Measurements from ENCODE around the gene BCL7A. TPM values are rescaled to one million over a fixed set of nuclear protein-coding genes. Genes with fewer than 3 reads are reported as not detected.

BCL7A gene
- total and polyA plus RNA-seq, 2 donors (not counting 1 experiment from before 2014, with no cell fraction given) = 71.0 to 75.9 TPM

- no peak for DNase-seq
- peaks cover 87% of the 10 kb centered on the region for H4K20me1 ChIP-seq (ENCODE audit: control insufficient read depth, insufficient read depth, low read length, poor library complexity, severe bottlenecking)
- peak overlapping the region; percentile 28 for H3K9ac ChIP-seq (ENCODE audit: low read length)
- H3K36me3 ChIP-seq (replicated peaks in 1 of 2; ENCODE audit: control extremely low read depth in 1 of 2, control insufficient read depth in 1 of 2, extremely low read depth in 1 of 2, insufficient read depth in 2 of 2, low read length in 1 of 2) = peaks cover 0 to 10% of the 10 kb centered on the region in 2 experiments
- 68% methylated on average over 9 of the region's 12 CpGs for WGBS (ENCODE audit: insufficient coverage)
- no peaks in the 10 kb centered on the region for H3K27me3 Mint-ChIP-seq
- no peak overlapping the region for H2AFZ ChIP-seq (ENCODE audit: insufficient read depth, low read depth, low read length, poor library complexity, severe bottlenecking)
- H3K4me3 ChIP-seq (ENCODE audit: control extremely low read depth in 1 of 5, extremely low read depth in 1 of 5, insufficient read depth in 1 of 5, low read depth in 2 of 5, low read length in 4 of 5) = peak overlapping the region in 1 of 5 experiments; percentile 31
- intact Hi-C loops (cut with micrococcal nuclease) = loop anchor here (10.0 kb wide), 1 partner anchor 234 kb away; the partner anchor contains the start of gene RHOF
- peak overlapping the region; percentile 19 to 70 for H3K27ac ChIP-seq (ENCODE audit: low read length in 2 of 2)
- H3K27ac Mint-ChIP-seq = peak overlapping the region; percentile 85
- POLR2A ChIA-PET = interaction anchor here (0.6 to 1.2 kb wide), 3 partner anchors 22 to 239 kb away, joined by 3 read pairs; no protein-coding TSS in a partner anchor
- no peaks in the 10 kb centered on the region for H3K9me3 Mint-ChIP-seq (ENCODE audit: insufficient read depth)
- peaks cover 72% of the 10 kb centered on the region for H3K4me1 Mint-ChIP-seq
- H3K9me3 ChIP-seq (ENCODE audit: control extremely low read depth in 1 of 3, control insufficient read depth in 2 of 3, insufficient read depth in 1 of 3, low read length in 2 of 3) = peaks cover 0 to 9% (median 0%) of the 10 kb centered on the region in 3 donors
- H3K4me1 ChIP-seq (ENCODE audit: control insufficient read depth in 2 of 2, insufficient read depth in 2 of 2, low read length in 2 of 2) = peaks cover 71 to 99% of the 10 kb centered on the region in 2 donors
- peak overlapping the region; percentile 85 for H3K4me3 Mint-ChIP-seq
- H3K79me2 ChIP-seq (ENCODE audit: control insufficient read depth, insufficient read depth, low read length) = peaks cover 98% of the 10 kb centered on the region
- CTCF ChIA-PET = interaction anchor here (0.7 to 4.4 kb wide), 14 partner anchors 9 to 238 kb away, joined by 3 to 55 read pairs (median 6); partner anchors contain the start of gene CFAP251
- H3K27me3 ChIP-seq (replicated peaks in 1 of 4; ENCODE audit: control extremely low read depth in 1 of 4, control insufficient read depth in 3 of 4, insufficient read depth in 4 of 4, low read length in 3 of 4) = no peaks in the 10 kb centered on the region
- peak overlapping the region; percentile 56 for H3K4me2 ChIP-seq (replicated peaks; ENCODE audit: low read depth, low read length, poor library complexity, severe bottlenecking)
- ATAC-seq (ENCODE audit: low read depth) = no peak
- TF ChIP-seq CTCF (IDR thresholded peaks at IDR 0.05) (no peak), EZH2 (IDR thresholded peaks at IDR 0.05; ENCODE audit: borderline replicate concordance, insufficient read depth, low read depth, low read length, poor library complexity, severe bottlenecking) (no peak)
Measured at GRCh38 chr12:122028165-122028904, 6.7 kb downstream of the BCL7A start.

Data from B cell (primary cell).